Activated CD8-positive, alpha-beta T cell treated with anti-CD3 and anti-CD28 coated beads, Interleukin-2, amount 10 ng/mL, durations not matched to agents 7 days and 5 days (primary cell): ENCODE data around the gene PLEKHN1. TPM values are rescaled to one million over a fixed set of nuclear protein-coding genes. Genes with fewer than 3 reads are reported as not detected.
"Not testable (repeated sequence)": the region's sequence is repeated elsewhere in the genome, so short reads cannot be mapped to it uniquely, and the experiment has no call there.

Source experiments
- ATAC-seq: fragments of 150-1000 bp; cut with Tn5 transposase; one replicate; pipeline ENCODE4 v1.10.0; 2021; ENCODE audit warnings: moderate library complexity
- CTCF ChIA-PET: fragments of 350-600 bp; sonication (Branson Sonifier 250); formaldehyde crosslinking; loops from one replicate; lab custom pipeline; 2021; ENCODE audit warnings: antibody characterized with exemption; lab: Charles Lee
- POLR2A ChIA-PET: fragments of 350-600 bp; sonication (Branson Sonifier 250); formaldehyde crosslinking; loops from one replicate; lab custom pipeline; 2021; ENCODE audit warnings: antibody characterized with exemption; lab: Charles Lee
- DNase-seq: peaks from one replicate; pipeline ENCODE4 v3.0.0-alpha.2; 2020
- H3K27ac Mint-ChIP-seq: one replicate; pipeline ENCODE4 v1.8.0; 2021; ENCODE audit warnings: mild to moderate bottlenecking, mixed read lengths
- H3K27me3 Mint-ChIP-seq: one replicate; pipeline ENCODE4 v1.8.0; 2021; ENCODE audit warnings: low read depth, mixed read lengths
- H3K36me3 Mint-ChIP-seq: one replicate; pipeline ENCODE4 v1.8.0; 2021; ENCODE audit warnings: low read depth, mixed read lengths
- H3K4me1 Mint-ChIP-seq: one replicate; pipeline ENCODE4 v1.8.0; 2021; ENCODE audit warnings: low read depth, mixed read lengths
- H3K4me3 Mint-ChIP-seq: one replicate; pipeline ENCODE4 v1.8.0; 2021; ENCODE audit warnings: mild to moderate bottlenecking, mixed read lengths
- H3K9me3 Mint-ChIP-seq: one replicate; pipeline ENCODE4 v1.8.0; 2022; ENCODE audit warnings: mixed read lengths; ENCODE audit not compliant: insufficient read depth
- total RNA-seq, 2 experiments: library from RNA; stranded (reverse); gene quantifications; one replicate each; pipeline ENCODE4 v1.2.3, GENCODE V29; 2021

Gene PLEKHN1
- total RNA-seq, 2 experiments from 2014 or later: 1.7 to 2.2 TPM

DNA sequence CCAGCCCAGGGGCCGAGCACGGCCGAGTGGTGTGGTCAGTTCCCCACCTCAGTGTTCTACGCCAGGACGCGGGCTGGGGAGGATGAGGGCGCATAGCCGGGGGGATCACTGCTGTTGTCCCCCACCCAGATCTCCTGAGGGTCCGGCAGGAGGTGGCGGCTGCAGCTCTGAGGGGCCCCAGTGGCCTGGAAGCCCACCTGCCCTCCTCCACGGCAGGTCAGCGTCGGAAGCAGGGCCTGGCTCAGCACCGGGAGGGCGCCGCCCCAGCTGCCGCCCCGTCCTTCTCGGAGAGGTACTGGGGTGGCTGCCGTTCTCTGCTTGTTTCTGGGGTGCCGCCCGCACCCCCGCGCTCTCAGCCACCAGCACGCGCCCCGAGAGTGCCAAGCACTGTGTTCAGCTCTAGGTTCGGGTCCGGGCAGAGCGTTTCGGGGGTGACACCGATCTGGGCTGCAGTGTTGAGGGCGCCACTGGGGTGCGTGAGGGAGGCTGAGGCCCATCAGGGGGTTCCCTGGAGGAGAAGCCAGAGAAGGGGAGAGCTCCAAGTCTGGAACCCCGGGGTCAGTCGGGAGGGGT, 25.2 kb upstream of the PLEKHN1 start:
- Mint-ChIP-seq H3K27me3 (peaks cover 25% of the 10 kb centered on the region), H3K4me3 (peak overlapping the region; percentile 40), H3K4me1 (peaks cover 8% of the 10 kb centered on the region), H3K9me3 (no peaks in the 10 kb centered on the region), H3K27ac (no peak overlapping the region), H3K36me3 (peaks cover 14% of the 10 kb centered on the region)
- CTCF ChIA-PET: interaction anchor here (1.5 kb wide), 1 partner anchor 12 kb away, joined by 3 read pairs; no protein-coding TSS in a partner anchor
- peak; percentile 16 for ATAC-seq
- DNase-seq: no peak
- POLR2A ChIA-PET: interaction anchor here (1.6 kb wide), 1 partner anchor 18 kb away, joined by 4 read pairs; the partner anchor contains the start of gene NOC2L

DNA sequence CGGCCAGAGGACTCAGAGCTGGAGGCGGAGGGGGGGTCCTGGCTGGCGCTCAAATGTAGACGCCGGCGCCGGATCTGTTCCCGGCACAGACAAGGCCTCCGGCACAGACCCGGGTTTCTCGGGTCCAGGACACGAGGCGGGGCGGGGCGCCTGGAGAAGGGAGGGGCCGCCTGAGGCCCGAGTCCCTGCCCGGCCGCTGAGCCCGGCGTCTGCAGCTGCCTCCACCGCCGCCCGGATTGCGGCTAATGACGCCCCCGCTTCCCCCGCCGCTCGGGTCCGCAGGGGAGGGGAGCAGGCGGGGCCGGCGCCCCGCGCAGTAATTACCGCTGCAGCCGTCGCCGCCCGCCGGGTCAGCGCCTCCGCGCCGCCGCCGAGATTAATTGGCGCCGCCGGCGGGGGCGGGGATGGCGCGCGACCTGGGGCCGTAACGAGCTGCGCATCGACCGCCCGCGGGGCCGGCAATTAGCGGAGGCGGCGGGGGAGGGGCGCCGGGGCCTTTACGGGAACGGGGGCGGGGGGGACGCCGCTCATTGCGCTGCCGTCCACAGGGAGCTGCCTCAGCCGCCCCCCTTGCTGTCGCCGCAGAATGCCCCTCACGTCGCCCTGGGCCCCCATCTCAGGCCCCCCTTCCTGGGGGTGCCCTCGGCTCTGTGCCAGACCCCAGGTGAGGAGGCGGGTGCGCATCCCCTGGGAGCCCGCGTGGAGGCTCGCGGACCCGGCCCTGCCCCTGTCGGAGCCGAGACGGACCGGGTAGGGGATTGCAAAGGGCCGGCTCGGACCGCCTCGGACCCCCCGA, 24.5 kb upstream of the PLEKHN1 start:
- CTCF ChIA-PET: interaction anchor here (1.5 kb wide), 1 partner anchor 13 kb away, joined by 3 read pairs; no protein-coding TSS in a partner anchor
- ATAC-seq: peak; percentile 12
- Mint-ChIP-seq H3K36me3 (peaks cover 14% of the 10 kb centered on the region), H3K9me3 (no peaks in the 10 kb centered on the region), H3K27ac (no peak overlapping the region), H3K4me3 (peak overlapping the region; percentile 40), H3K4me1 (peaks cover 8% of the 10 kb centered on the region), H3K27me3 (peaks cover 25% of the 10 kb centered on the region)
- POLR2A ChIA-PET: interaction anchor here (1.6 kb wide), 1 partner anchor 17 kb away, joined by 4 read pairs; the partner anchor contains the start of gene NOC2L
- DNase-seq: no peak

- Mint-ChIP-seq H3K27ac (no peak overlapping the region), H3K4me1 (peaks cover 8% of the 10 kb centered on the region), H3K27me3 (peaks cover 25% of the 10 kb centered on the region), H3K4me3 (no peak overlapping the region), H3K36me3 (peaks cover 19% of the 10 kb centered on the region), H3K9me3 (no peaks in the 10 kb centered on the region)
- no peak for ATAC-seq
- ChIA-PET POLR2A (no interaction called here), CTCF (interaction anchor here (1.5 kb wide), 1 partner anchor 14 kb away, joined by 3 read pairs; no protein-coding TSS in a partner anchor)
- DNase-seq: no peak
These were observed 23.9 kb upstream of the PLEKHN1 start for GRCh38 chr1:942411-942821.

GRCh38 chr1:942864-943533, 23.3 kb upstream of the PLEKHN1 start:
- ATAC-seq: no peak
- H3K4me3 Mint-ChIP-seq: no peak overlapping the region
- H3K4me1 Mint-ChIP-seq: peaks cover 8% of the 10 kb centered on the region
- H3K36me3 Mint-ChIP-seq: peaks cover 19% of the 10 kb centered on the region
- H3K9me3 Mint-ChIP-seq: no peaks in the 10 kb centered on the region
- H3K27ac Mint-ChIP-seq: no peak overlapping the region
- H3K27me3 Mint-ChIP-seq: peaks cover 22% of the 10 kb centered on the region
- ChIA-PET POLR2A (no interaction called here), CTCF (no interaction called here)
- no peak for DNase-seq

DNA sequence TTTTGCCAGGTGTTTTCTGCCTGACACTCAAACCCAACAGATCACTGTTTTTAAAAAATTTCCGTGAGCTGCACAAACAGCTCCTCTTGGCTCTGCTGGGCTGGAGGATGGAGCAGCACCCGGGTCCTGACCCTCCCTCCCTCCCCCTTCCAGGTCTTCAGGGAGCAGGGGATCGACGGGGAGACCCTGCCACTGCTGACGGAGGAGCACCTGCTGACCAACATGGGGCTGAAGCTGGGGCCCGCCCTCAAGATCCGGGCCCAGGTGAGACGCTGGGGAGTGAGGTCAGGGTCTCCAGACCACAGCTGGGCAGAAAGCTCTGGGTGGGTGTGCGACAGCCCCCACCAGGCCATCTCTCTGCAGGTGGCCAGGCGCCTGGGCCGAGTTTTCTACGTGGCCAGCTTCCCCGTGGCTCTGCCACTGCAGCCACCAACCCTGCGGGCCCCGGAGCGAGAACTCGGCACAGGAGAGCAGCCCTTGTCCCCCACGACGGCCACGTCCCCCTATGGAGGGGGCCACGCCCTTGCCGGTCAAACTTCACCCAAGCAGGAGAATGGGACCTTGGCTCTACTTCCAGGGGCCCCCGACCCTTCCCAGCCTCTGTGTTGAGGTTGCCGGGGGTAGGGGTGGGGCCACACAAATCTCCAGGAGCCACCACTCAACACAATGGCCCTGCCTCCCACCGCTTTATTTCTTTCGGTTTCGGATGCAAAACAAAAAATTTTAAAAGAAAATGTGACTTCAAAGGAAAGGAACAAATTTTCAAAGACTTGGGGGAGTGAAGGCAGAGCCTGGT, 22.5 kb upstream of the PLEKHN1 start:
- no peak overlapping the region for H3K4me3 Mint-ChIP-seq
- H3K9me3 Mint-ChIP-seq: no peaks in the 10 kb centered on the region
- ChIA-PET CTCF (no interaction called here), POLR2A (no interaction called here)
- DNase-seq: no peak
- peaks cover 20% of the 10 kb centered on the region for H3K36me3 Mint-ChIP-seq
- no peak overlapping the region for H3K27ac Mint-ChIP-seq
- ATAC-seq: no peak
- peaks cover 8% of the 10 kb centered on the region for H3K4me1 Mint-ChIP-seq
- peaks cover 17% of the 10 kb centered on the region for H3K27me3 Mint-ChIP-seq

DNA sequence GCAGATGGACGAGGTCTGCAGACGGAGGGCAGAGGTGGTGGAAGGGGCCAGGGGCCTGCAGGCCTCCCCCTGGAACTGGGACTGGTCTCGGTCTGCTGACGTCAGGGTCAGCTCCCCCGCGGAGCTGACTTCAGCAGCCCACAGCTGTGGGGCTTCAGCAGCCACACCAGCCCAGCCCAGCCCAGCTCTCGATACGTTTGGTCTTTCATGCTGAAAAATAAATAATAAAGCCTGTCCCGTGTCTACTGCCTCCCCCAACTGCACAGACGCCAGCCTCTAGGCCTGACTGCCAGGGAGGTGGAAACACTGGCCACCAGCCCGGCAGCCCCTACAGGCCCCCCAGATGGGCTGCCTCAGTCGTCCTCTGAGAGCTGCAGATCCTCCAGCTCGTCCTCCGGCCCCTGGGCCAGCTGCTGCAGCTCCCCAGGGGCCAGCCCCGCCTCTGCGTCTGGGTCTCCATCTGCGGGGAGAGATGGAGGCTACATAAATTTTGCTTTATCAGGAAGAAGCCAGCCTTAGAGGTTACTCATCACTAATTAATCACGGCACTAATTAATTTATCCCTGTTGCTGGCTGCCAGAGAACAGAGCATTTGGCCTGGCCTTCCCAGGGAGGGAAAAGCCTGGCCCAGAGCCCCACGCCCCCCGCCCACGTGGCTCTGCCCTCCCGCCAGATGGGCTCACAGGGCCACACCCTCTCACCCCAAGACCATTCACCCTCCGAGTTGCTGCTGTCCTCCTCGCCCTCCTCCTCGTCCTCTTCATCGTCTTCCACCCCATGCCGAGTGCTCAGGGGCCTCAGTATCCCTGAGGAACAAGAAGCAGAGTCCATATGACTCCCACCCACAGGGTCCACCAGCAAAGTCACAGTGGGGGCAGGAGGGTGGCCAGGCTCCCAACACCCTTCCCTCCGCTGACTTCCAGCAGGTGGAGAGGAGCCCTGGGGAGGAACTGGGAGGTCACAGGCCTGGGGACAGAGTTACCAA, 21.6 kb upstream of the PLEKHN1 start:
- ChIA-PET CTCF (no interaction called here), POLR2A (no interaction called here)
- H3K27ac Mint-ChIP-seq: no peak overlapping the region
- DNase-seq: no peak
- H3K4me3 Mint-ChIP-seq: no peak overlapping the region
- ATAC-seq: no peak
- no peaks in the 10 kb centered on the region for H3K9me3 Mint-ChIP-seq
- peaks cover 8% of the 10 kb centered on the region for H3K4me1 Mint-ChIP-seq
- peaks cover 24% of the 10 kb centered on the region for H3K36me3 Mint-ChIP-seq
- peaks cover 12% of the 10 kb centered on the region for H3K27me3 Mint-ChIP-seq

- H3K4me3 Mint-ChIP-seq: no peak overlapping the region
- ATAC-seq (no peak), DNase-seq (no peak)
- H3K36me3 Mint-ChIP-seq: peaks cover 36% of the 10 kb centered on the region
- POLR2A ChIA-PET: interaction anchor here (0.6 to 1.0 kb wide), 2 partner anchors 13 to 379 kb away, joined by 3 read pairs; partner anchors contain the start of gene NOC2L
- CTCF ChIA-PET: no interaction called here
- peaks cover 9% of the 10 kb centered on the region for H3K27me3 Mint-ChIP-seq
- no peak overlapping the region for H3K27ac Mint-ChIP-seq
- H3K9me3 Mint-ChIP-seq: no peaks in the 10 kb centered on the region
- peaks cover 4% of the 10 kb centered on the region for H3K4me1 Mint-ChIP-seq
These were observed 20.4 kb upstream of the PLEKHN1 start for GRCh38 chr1:945688-946556.

- POLR2A ChIA-PET: interaction anchor here (0.6 to 1.0 kb wide), 2 partner anchors 12 to 378 kb away, joined by 3 read pairs; partner anchors contain the start of gene NOC2L
- DNase-seq, H3K9me3 Mint-ChIP-seq, H3K4me3 Mint-ChIP-seq, ATAC-seq, H3K4me1 Mint-ChIP-seq, CTCF ChIA-PET, H3K27me3 Mint-ChIP-seq: not testable (repeated sequence)
- Mint-ChIP-seq H3K27ac (peak overlapping the region; percentile 52), H3K36me3 (peaks cover 39% of the 10 kb centered on the region)
These were observed 19.5 kb upstream of the PLEKHN1 start for GRCh38 chr1:946811-947210.

GRCh38 chr1:947958-948357, 18.3 kb upstream of the PLEKHN1 start:
- Mint-ChIP-seq H3K9me3 (no peaks in the 10 kb centered on the region), H3K4me1 (no peaks in the 10 kb centered on the region), H3K36me3 (peaks cover 42% of the 10 kb centered on the region), H3K4me3 (no peak overlapping the region), H3K27ac (no peak overlapping the region), H3K27me3 (peaks cover 2% of the 10 kb centered on the region)
- DNase-seq (no peak), ATAC-seq (no peak)
- POLR2A ChIA-PET: no interaction called here
- CTCF ChIA-PET: no interaction called here

GRCh38 chr1:950268-950667, 16.0 kb upstream of the PLEKHN1 start:
- no peak overlapping the region for H3K4me3 Mint-ChIP-seq
- CTCF ChIA-PET: no interaction called here
- no peaks in the 10 kb centered on the region for H3K9me3 Mint-ChIP-seq
- H3K27me3 Mint-ChIP-seq: no peaks in the 10 kb centered on the region
- no peaks in the 10 kb centered on the region for H3K4me1 Mint-ChIP-seq
- DNase-seq (no peak), ATAC-seq (no peak)
- H3K27ac Mint-ChIP-seq: no peak overlapping the region
- H3K36me3 Mint-ChIP-seq: peaks cover 50% of the 10 kb centered on the region
- POLR2A ChIA-PET: no interaction called here
